ENCODE data around the gene ARHGAP30. TPM values are rescaled to one million over a fixed set of nuclear protein-coding genes. Genes with fewer than 3 reads are reported as not detected.
"Not testable (repeated sequence)": the region's sequence is repeated elsewhere in the genome, so short reads cannot be mapped to it uniquely, and the experiment has no call there.

ARHGAP30 gene
- total RNA-seq, 5 donors from 2014 or later (not counting 1 experiment from before 2014, with no cell fraction given), result 193 to 299 (median 279) TPM

DNA sequence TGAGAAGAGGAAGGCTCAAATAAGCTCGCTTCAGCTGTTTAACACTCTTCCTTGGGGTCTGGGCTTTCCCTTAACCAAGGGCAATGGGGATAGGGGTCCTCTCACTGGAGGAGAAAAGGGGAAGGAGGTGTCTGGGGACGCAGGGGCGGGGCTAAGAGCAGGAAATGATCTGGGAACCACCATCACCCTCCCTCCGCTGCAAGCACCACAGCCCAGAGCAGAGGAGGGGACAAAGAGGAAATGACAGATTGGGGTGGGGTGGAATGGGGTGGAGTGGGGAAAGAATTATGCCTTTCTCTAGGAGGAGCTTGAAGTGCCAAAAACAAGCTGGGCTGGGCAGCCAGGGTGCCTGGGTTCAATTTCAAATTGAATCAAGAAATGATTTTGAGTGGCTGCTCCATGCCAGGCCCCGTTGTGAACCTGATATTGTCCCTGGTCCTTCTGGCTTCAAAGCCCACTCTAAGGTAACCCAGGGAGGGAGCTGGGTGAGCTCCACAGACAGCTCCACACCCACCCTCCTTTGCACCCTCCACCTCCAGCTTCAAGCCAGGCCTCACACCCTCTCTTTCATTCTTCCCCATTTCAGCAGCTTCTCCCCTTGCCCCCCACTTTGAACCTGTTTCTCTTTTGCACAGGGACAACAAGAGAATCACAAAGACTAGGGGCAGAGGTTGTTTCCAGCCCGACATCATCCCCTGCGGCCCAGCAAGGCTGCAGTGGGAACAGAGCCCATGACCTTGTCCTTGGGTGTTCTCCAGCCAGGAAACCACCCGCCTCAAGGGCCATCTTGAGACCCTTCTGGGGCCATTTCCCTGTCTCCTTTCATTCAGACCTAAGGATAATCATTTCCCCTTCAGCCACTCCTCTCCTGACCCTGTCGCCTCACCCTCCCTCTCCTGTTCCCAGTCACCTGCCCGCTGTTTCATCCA is 1.1 kb downstream of the ARHGAP30 start:
- H3K27me3 Mint-ChIP-seq, result no peaks in the 10 kb centered on the region
- ATAC-seq (replicated peaks in 1 of 4) (peak; percentile 72 to 82 (median 76)), DNase-seq (peak; percentile 65 to 91 (median 79))
- H3K9me3 ChIP-seq, result no peaks in the 10 kb centered on the region
- H3K4me3 Mint-ChIP-seq, result peak overlapping the region; percentile 99 to 100 (median 100)
- under 1% methylated on average over 5 of the region's 10 CpGs for WGBS (ENCODE audit: insufficient coverage)
- peak overlapping the region; percentile 99 for H3K27ac Mint-ChIP-seq
- no peaks in the 10 kb centered on the region for H3K27me3 ChIP-seq (replicated peaks in 1 of 2; ENCODE audit: control insufficient read depth in 2 of 2, extremely low read depth in 1 of 2, insufficient read depth in 2 of 2, low read length in 1 of 2)
- H3K4me1 Mint-ChIP-seq, result peaks cover 67 to 84% (median 70%) of the 10 kb centered on the region in 3 donors
- H3K9me3 Mint-ChIP-seq, result no peaks in the 10 kb centered on the region
- H3K4me1 ChIP-seq (ENCODE audit: control insufficient read depth in 1 of 2, extremely low read depth in 1 of 2, insufficient read depth in 2 of 2, low read length in 2 of 2), result peaks cover 39 to 74% of the 10 kb centered on the region in 2 experiments
- CTCF ChIA-PET, result interaction anchor here (0.5 to 2.3 kb wide), 17 partner anchors 22 to 692 kb away, joined by 3 to 21 read pairs (median 5); partner anchors contain the start of genes DEDD (in 1 of the 2), F11R (in 1 of the 2), TSTD1 (in 1 of the 2) and UFC1 (in 1 of the 2)
- POLR2A ChIA-PET, result interaction anchor here (0.5 to 1.7 kb wide), 12 partner anchors 22 to 357 kb away, joined by 3 to 10 read pairs (median 4); partner anchors contain the start of genes USF1 (in 2 of the 2), CD48 (in 1 of the 2), F11R (in 1 of the 2) and NIT1 (in 1 of the 2)
- H3K36me3 ChIP-seq (ENCODE audit: control insufficient read depth in 2 of 2, extremely low read depth in 1 of 2, insufficient read depth in 1 of 2, low read length in 1 of 2), result peaks cover 0 to 24% of the 10 kb centered on the region in 2 donors
- peak overlapping the region; percentile 84 to 97 for H3K4me3 ChIP-seq (ENCODE audit: control insufficient read depth in 1 of 2, extremely low read depth in 1 of 2, low read length in 1 of 2)
- H3K36me3 Mint-ChIP-seq, result peaks cover 19% of the 10 kb centered on the region
- H3K27ac ChIP-seq (ENCODE audit: low read length), result peak overlapping the region; percentile 93

DNA sequence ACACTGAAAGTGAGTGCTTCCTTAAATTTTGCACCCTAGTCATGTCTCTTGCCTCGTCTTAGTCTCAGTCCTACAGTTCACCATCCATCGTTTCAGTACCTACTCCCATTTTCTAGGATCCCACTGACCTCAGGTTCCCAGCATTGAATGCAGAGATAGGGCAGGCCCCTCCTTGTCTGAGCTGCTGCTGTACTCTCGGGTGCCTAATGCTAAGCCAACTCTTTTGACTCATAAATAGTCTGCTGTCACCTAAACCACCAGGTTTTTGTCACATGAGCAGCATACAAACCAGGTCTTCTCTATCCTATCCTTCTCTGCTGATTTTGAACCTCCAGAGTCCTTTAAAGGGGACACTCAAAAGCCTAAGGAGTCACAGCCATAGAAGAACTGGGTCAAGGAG is 3.0 kb downstream of the ARHGAP30 start:
- Mint-ChIP-seq H3K4me1 (peaks cover 79 to 91% (median 79%) of the 10 kb centered on the region in 3 donors), H3K4me3 (peak overlapping the region; percentile 99 to 100 (median 100)), H3K9me3 (no peaks in the 10 kb centered on the region), H3K27me3 (no peaks in the 10 kb centered on the region), H3K36me3 (peaks cover 29% of the 10 kb centered on the region), H3K27ac (peak overlapping the region; percentile 87 to 99)
- Histone ChIP-seq H3K4me1 (ENCODE audit: control insufficient read depth in 1 of 2, extremely low read depth in 1 of 2, insufficient read depth in 2 of 2, low read length in 2 of 2) (peaks cover 42 to 81% of the 10 kb centered on the region in 2 experiments), H3K36me3 (ENCODE audit: control insufficient read depth in 2 of 2, extremely low read depth in 1 of 2, insufficient read depth in 1 of 2, low read length in 1 of 2) (peaks cover 0 to 37% of the 10 kb centered on the region in 2 donors), H3K27ac (ENCODE audit: low read length) (peak overlapping the region; percentile 93), H3K9me3 (no peaks in the 10 kb centered on the region), H3K4me3 (ENCODE audit: control insufficient read depth in 1 of 2, extremely low read depth in 1 of 2, low read length in 1 of 2) (peak overlapping the region; percentile 38 to 84), H3K27me3 (replicated peaks in 1 of 2; ENCODE audit: control insufficient read depth in 2 of 2, extremely low read depth in 1 of 2, insufficient read depth in 2 of 2, low read length in 1 of 2) (no peaks in the 10 kb centered on the region)
- ChIA-PET CTCF (interaction anchor here (0.5 to 1.4 kb wide), 4 partner anchors 21 to 73 kb away, joined by 3 to 7 read pairs (median 4); partner anchors contain the start of gene USF1 (in 1 of the 2)), POLR2A (interaction anchor here in 1 of 2 donors (0.5 kb wide), 1 partner anchor 50 kb away, joined by 4 read pairs; no protein-coding TSS in a partner anchor)
- 26% methylated on average over 3 of the region's 3 CpGs for WGBS (ENCODE audit: insufficient coverage)
- ATAC-seq (replicated peaks in 1 of 4), result no peak
- peak in 2 of 35 experiments; percentile 27 to 38 for DNase-seq

DNA sequence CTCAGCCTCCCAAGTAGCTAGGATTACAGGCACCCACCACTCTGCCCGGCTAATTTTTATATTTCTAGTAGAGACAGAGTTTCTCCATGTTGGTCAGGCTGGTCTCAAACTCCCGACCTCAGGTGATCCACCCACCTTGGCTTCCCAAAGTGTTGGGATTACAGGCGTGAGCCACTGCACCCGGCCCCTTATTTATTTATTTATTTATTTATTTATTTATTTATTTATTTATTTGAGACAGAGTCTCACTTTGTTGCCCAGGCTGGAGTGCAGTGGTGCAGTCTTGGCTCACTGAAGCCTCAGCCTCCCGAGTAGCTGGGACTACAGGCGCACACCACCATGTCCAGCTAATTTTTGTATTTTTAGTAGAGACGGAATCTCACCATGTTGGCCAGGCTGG is 4.0 kb downstream of the ARHGAP30 start:
- POLR2A ChIA-PET, result interaction anchor here in 1 of 2 donors (0.6 kb wide), 1 partner anchor 291 kb away, joined by 4 read pairs; no protein-coding TSS in a partner anchor
- H3K27me3 Mint-ChIP-seq; H3K27me3 ChIP-seq (replicated peaks in 1 of 2; ENCODE audit: control insufficient read depth in 2 of 2, extremely low read depth in 1 of 2, insufficient read depth in 2 of 2, low read length in 1 of 2); H3K9me3 ChIP-seq; H3K4me3 ChIP-seq (ENCODE audit: control insufficient read depth in 1 of 2, extremely low read depth in 1 of 2, low read length in 1 of 2); DNase-seq; H3K9me3 Mint-ChIP-seq; H3K27ac ChIP-seq (ENCODE audit: low read length); ATAC-seq (replicated peaks in 1 of 4): not testable (repeated sequence)
- Mint-ChIP-seq H3K4me1 (peaks cover 76 to 85% (median 76%) of the 10 kb centered on the region in 3 donors), H3K4me3 (peak overlapping the region; percentile 43 to 100 (median 100)), H3K27ac (peak overlapping the region; percentile 36 to 87), H3K36me3 (peaks cover 29% of the 10 kb centered on the region)
- Histone ChIP-seq H3K4me1 (ENCODE audit: control insufficient read depth in 1 of 2, extremely low read depth in 1 of 2, insufficient read depth in 2 of 2, low read length in 2 of 2) (peaks cover 36 to 81% of the 10 kb centered on the region in 2 experiments), H3K36me3 (ENCODE audit: control insufficient read depth in 2 of 2, extremely low read depth in 1 of 2, insufficient read depth in 1 of 2, low read length in 1 of 2) (peaks cover 0 to 44% of the 10 kb centered on the region in 2 donors)
- CTCF ChIA-PET, result interaction anchor here (0.7 to 1.4 kb wide), 3 partner anchors 20 to 32 kb away, joined by 3 read pairs; partner anchors contain the start of gene USF1 (in 1 of the 2)
- WGBS (ENCODE audit: insufficient coverage), result 78% methylated on average over 2 of the region's 7 CpGs

DNA sequence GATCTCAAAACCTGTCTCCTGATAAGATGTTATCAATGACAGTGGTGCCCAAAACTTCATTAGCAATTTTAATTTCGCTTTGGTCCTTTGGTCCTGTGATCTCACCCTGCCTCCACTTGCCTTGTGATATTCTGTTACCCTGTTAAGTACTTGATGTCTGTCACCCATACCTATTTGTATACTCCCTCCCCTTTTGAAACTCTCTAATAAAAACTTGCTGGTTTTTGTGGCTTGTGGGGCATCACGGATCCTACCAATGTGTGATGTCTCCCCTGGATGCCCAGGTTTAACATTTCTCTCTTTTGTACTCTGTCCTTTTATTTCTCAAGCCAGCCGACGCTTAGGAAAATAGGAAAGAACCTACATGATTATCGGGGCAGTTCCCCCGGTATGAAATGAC is 5.8 kb downstream of the ARHGAP30 start:
- peaks cover 82 to 90% (median 83%) of the 10 kb centered on the region in 3 donors for H3K4me1 Mint-ChIP-seq
- peaks cover 30 to 88% of the 10 kb centered on the region in 2 experiments for H3K4me1 ChIP-seq (ENCODE audit: control insufficient read depth in 1 of 2, extremely low read depth in 1 of 2, insufficient read depth in 2 of 2, low read length in 2 of 2)
- H3K4me3 Mint-ChIP-seq, result peak overlapping the region; percentile 63 to 100 (median 68)
- H3K9me3 ChIP-seq; H3K4me3 ChIP-seq (ENCODE audit: control insufficient read depth in 1 of 2, extremely low read depth in 1 of 2, low read length in 1 of 2); ATAC-seq (replicated peaks in 1 of 4); H3K9me3 Mint-ChIP-seq; H3K27me3 ChIP-seq (replicated peaks in 1 of 2; ENCODE audit: control insufficient read depth in 2 of 2, extremely low read depth in 1 of 2, insufficient read depth in 2 of 2, low read length in 1 of 2); H3K27me3 Mint-ChIP-seq; DNase-seq; H3K27ac ChIP-seq (ENCODE audit: low read length); POLR2A ChIA-PET: not testable (repeated sequence)
- H3K36me3 Mint-ChIP-seq, result peaks cover 37% of the 10 kb centered on the region
- 41% methylated on average over 2 of the region's 6 CpGs for WGBS (ENCODE audit: insufficient coverage)
- peaks cover 6 to 57% of the 10 kb centered on the region in 2 donors for H3K36me3 ChIP-seq (ENCODE audit: control insufficient read depth in 2 of 2, extremely low read depth in 1 of 2, insufficient read depth in 1 of 2, low read length in 1 of 2)
- CTCF ChIA-PET, result interaction anchor here in 1 of 2 donors (0.7 kb wide), 2 partner anchors 245 to 818 kb away, joined by 3 to 4 read pairs; no protein-coding TSS in a partner anchor
- peak overlapping the region; percentile 84 for H3K27ac Mint-ChIP-seq

DNA sequence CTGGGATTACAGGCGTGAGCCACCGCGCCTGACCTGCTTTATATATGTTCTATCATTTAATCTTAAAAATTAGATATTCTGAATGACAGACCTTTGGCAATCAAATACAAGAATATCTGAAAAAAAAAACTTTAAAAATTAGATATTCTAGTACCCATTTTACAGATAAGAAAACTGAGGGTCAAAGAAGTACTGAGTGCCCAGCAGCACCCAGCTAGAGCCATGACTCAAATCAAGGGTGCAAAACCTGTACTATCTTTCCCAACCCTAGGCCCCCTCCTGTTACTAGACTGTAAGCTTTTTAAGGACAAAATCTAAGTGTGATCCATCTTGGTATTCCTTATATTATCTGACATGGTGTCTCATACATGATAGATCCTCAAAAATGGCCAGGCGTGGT is 8.3 kb downstream of the ARHGAP30 start:
- H3K4me1 ChIP-seq (ENCODE audit: control insufficient read depth in 1 of 2, extremely low read depth in 1 of 2, insufficient read depth in 2 of 2, low read length in 2 of 2), result peaks cover 20 to 82% of the 10 kb centered on the region in 2 experiments
- WGBS (ENCODE audit: insufficient coverage), result no CpG with 5 or more reads among the region's 4 CpGs
- no peaks in the 10 kb centered on the region for H3K9me3 Mint-ChIP-seq
- H3K4me1 Mint-ChIP-seq, result peaks cover 76 to 77% (median 76%) of the 10 kb centered on the region in 3 donors
- no peaks in the 10 kb centered on the region for H3K27me3 ChIP-seq (replicated peaks in 1 of 2; ENCODE audit: control insufficient read depth in 2 of 2, extremely low read depth in 1 of 2, insufficient read depth in 2 of 2, low read length in 1 of 2)
- ATAC-seq (replicated peaks in 1 of 4) (no peak), DNase-seq (no peak)
- peaks cover 10 to 68% of the 10 kb centered on the region in 2 donors for H3K36me3 ChIP-seq (ENCODE audit: control insufficient read depth in 2 of 2, extremely low read depth in 1 of 2, insufficient read depth in 1 of 2, low read length in 1 of 2)
- H3K4me3 ChIP-seq (ENCODE audit: control insufficient read depth in 1 of 2, extremely low read depth in 1 of 2, low read length in 1 of 2), result no peak overlapping the region
- no peaks in the 10 kb centered on the region for H3K27me3 Mint-ChIP-seq
- peaks cover 42% of the 10 kb centered on the region for H3K36me3 Mint-ChIP-seq
- ChIA-PET POLR2A (no interaction called here), CTCF (interaction anchor here in 1 of 2 donors (0.9 to 1.3 kb wide), 2 partner anchors 15 to 105 kb away, joined by 3 to 5 read pairs; partner anchors contain the start of gene PPOX)
- H3K27ac ChIP-seq (ENCODE audit: low read length), result no peak overlapping the region
- no peaks in the 10 kb centered on the region for H3K9me3 ChIP-seq
- H3K27ac Mint-ChIP-seq, result peak overlapping the region; percentile 28 to 63
- peak overlapping the region in 1 of 3 donors; percentile 47 for H3K4me3 Mint-ChIP-seq
